Measurements from ENCODE around the gene PSMD2. TPM values are rescaled to one million over a fixed set of nuclear protein-coding genes. Genes with fewer than 3 reads are reported as not detected.

Gene PSMD2
- total RNA-seq, 1 experiment from 2014 or later = 285 TPM

DNA sequence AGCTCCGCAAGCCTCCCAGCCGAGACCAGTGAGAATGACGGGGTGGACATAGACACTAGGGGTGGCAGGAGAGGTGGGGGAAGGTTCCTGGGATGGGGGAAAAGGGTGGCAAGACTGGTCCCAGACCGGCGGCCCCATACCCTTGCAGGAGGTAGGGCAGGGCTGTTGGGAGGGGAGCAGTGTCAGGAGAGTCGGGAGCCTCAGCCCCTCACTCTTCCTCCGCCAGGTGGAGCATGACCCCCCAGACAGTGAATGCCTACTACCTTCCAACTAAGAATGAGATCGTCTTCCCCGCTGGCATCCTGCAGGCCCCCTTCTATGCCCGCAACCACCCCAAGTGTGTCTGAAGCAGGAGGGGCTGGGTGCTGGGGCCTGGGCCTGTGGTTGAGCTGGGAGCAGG is 8.7 kb upstream of the PSMD2 start:
- Histone ChIP-seq H3K9me3 (no peaks in the 10 kb centered on the region), H3K36me3 (ENCODE audit: control insufficient read depth, insufficient read depth, low read length) (no peaks in the 10 kb centered on the region), H3K4me1 (no peaks in the 10 kb centered on the region), H3K27me3 (replicated peaks; ENCODE audit: control insufficient read depth, insufficient read depth, low read length) (no peaks in the 10 kb centered on the region), H3K4me3 (ENCODE audit: low read depth, low read length) (no peak overlapping the region)
- ChIA-PET CTCF (no interaction called here), POLR2A (no interaction called here)
- Mint-ChIP-seq H3K27me3 (ENCODE audit: insufficient read depth, unreplicated experiment) (peaks cover 4% of the 10 kb centered on the region), H3K4me3 (ENCODE audit: unreplicated experiment) (no peak overlapping the region), H3K36me3 (ENCODE audit: insufficient read depth, unreplicated experiment) (no peaks in the 10 kb centered on the region), H3K4me1 (ENCODE audit: low read depth, unreplicated experiment) (no peaks in the 10 kb centered on the region), H3K27ac (ENCODE audit: unreplicated experiment) (no peak overlapping the region), H3K9me3 (ENCODE audit: unreplicated experiment) (no peaks in the 10 kb centered on the region)
- BruUV-seq (replicated peaks) = no TSS peak
- TF ChIP-seq, protein P1, sequence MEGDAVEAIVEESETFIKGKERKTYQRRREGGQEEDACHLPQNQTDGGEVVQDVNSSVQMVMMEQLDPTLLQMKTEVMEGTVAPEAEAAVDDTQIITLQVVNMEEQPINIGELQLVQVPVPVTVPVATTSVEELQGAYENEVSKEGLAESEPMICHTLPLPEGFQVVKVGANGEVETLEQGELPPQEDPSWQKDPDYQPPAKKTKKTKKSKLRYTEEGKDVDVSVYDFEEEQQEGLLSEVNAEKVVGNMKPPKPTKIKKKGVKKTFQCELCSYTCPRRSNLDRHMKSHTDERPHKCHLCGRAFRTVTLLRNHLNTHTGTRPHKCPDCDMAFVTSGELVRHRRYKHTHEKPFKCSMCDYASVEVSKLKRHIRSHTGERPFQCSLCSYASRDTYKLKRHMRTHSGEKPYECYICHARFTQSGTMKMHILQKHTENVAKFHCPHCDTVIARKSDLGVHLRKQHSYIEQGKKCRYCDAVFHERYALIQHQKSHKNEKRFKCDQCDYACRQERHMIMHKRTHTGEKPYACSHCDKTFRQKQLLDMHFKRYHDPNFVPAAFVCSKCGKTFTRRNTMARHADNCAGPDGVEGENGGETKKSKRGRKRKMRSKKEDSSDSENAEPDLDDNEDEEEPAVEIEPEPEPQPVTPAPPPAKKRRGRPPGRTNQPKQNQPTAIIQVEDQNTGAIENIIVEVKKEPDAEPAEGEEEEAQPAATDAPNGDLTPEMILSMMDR (IDR thresholded peaks at IDR 0.05; ENCODE audit: insufficient read depth in 1 of 2, low read depth in 1 of 2, low read length in 1 of 2, severe bottlenecking in 1 of 2, unreplicated experiment in 1 of 2) = no peak
- intact Hi-C loops (cut with micrococcal nuclease; ENCODE audit: unreplicated experiment) = no loop called here
- no peak for DNase-seq

DNA sequence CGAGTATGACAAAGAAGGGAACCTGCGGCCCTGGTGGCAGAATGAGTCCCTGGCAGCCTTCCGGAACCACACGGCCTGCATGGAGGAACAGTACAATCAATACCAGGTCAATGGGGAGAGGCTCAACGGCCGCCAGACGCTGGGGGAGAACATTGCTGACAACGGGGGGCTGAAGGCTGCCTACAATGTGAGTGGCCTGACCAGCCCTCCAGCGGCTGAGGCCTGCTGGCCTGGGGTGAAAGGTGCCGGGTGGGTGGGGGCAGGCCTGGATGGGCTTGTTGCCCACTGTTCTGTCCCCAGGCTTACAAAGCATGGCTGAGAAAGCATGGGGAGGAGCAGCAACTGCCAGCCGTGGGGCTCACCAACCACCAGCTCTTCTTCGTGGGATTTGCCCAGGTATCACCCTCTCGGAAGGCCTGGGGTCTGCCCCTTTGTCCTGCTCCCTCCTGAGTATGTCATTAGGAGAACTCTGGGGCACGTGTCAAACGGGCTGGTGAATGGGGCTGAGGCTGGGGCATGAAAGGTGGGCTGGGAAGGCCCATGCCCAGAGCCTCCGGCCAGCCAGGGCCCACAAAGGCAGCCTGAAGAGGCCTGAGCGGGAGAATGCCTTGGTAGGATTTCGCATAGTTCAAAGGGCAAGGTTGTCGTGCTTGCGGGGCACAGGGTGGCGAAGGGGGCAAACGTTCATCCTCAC is 7.8 kb upstream of the PSMD2 start:
- intact Hi-C loops (cut with micrococcal nuclease; ENCODE audit: unreplicated experiment) = no loop called here
- no peak overlapping the region for H3K27ac Mint-ChIP-seq (ENCODE audit: unreplicated experiment)

DNA sequence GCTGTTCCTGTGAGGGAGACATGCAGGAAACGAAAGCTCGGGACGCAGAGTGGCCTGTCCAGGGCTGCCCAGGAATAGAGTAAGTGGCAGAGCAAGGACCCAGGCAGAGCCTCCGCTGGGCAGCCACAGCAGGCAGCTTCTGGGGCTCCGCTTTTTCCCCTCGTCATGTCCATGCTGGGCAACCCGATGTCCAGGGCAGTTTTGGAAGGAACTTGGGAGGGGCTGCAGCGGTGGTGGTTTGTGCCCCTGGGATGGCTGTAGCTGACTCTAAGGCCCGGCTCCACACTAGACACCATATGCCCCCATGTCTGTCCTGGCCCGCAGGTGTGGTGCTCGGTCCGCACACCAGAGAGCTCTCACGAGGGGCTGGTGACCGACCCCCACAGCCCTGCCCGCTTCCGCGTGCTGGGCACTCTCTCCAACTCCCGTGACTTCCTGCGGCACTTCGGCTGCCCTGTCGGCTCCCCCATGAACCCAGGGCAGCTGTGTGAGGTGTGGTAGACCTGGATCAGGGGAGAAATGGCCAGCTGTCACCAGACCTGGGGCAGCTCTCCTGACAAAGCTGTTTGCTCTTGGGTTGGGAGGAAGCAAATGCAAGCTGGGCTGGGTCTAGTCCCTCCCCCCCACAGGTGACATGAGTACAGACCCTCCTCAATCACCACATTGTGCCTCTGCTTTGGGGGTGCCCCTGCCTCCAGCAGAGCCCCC is 7.1 kb upstream of the PSMD2 start:
- no peaks in the 10 kb centered on the region for H3K36me3 ChIP-seq (ENCODE audit: control insufficient read depth, insufficient read depth, low read length)
- Mint-ChIP-seq H3K36me3 (ENCODE audit: insufficient read depth, unreplicated experiment) (no peaks in the 10 kb centered on the region), H3K9me3 (ENCODE audit: unreplicated experiment) (no peaks in the 10 kb centered on the region), H3K27me3 (ENCODE audit: insufficient read depth, unreplicated experiment) (no peaks in the 10 kb centered on the region), H3K27ac (ENCODE audit: unreplicated experiment) (no peak overlapping the region), H3K4me3 (ENCODE audit: unreplicated experiment) (no peak overlapping the region), H3K4me1 (ENCODE audit: low read depth, unreplicated experiment) (no peaks in the 10 kb centered on the region)
- TF ChIP-seq, protein P1 (IDR thresholded peaks at IDR 0.05; ENCODE audit: insufficient read depth in 1 of 2, low read depth in 1 of 2, low read length in 1 of 2, severe bottlenecking in 1 of 2, unreplicated experiment in 1 of 2) = no peak
- ChIA-PET CTCF (no interaction called here), POLR2A (no interaction called here)
- no peaks in the 10 kb centered on the region for H3K9me3 ChIP-seq
- BruUV-seq (replicated peaks) = no TSS peak
- H3K4me3 ChIP-seq (ENCODE audit: low read depth, low read length) = no peak overlapping the region
- H3K4me1 ChIP-seq = no peaks in the 10 kb centered on the region
- DNase-seq = no peak
- intact Hi-C loops (cut with micrococcal nuclease; ENCODE audit: unreplicated experiment) = no loop called here
- no peaks in the 10 kb centered on the region for H3K27me3 ChIP-seq (replicated peaks; ENCODE audit: control insufficient read depth, insufficient read depth, low read length)

More for the DNA sequence above, 7.8 kb upstream of the PSMD2 start:
- CTCF ChIA-PET = no interaction called here
- no peaks in the 10 kb centered on the region for H3K4me1 Mint-ChIP-seq (ENCODE audit: low read depth, unreplicated experiment)
- POLR2A ChIA-PET = no interaction called here
- DNase-seq = no peak
- H3K4me3 ChIP-seq (ENCODE audit: low read depth, low read length) = no peak overlapping the region
- H3K36me3 Mint-ChIP-seq (ENCODE audit: insufficient read depth, unreplicated experiment) = no peaks in the 10 kb centered on the region
- H3K27me3 ChIP-seq (replicated peaks; ENCODE audit: control insufficient read depth, insufficient read depth, low read length) = no peaks in the 10 kb centered on the region
- no peaks in the 10 kb centered on the region for H3K4me1 ChIP-seq
- H3K9me3 ChIP-seq = no peaks in the 10 kb centered on the region
- H3K9me3 Mint-ChIP-seq (ENCODE audit: unreplicated experiment) = no peaks in the 10 kb centered on the region
- H3K4me3 Mint-ChIP-seq (ENCODE audit: unreplicated experiment) = no peak overlapping the region
- TF ChIP-seq, protein P1 (IDR thresholded peaks at IDR 0.05; ENCODE audit: insufficient read depth in 1 of 2, low read depth in 1 of 2, low read length in 1 of 2, severe bottlenecking in 1 of 2, unreplicated experiment in 1 of 2) = no peak
- BruUV-seq (replicated peaks) = no TSS peak
- peaks cover 1% of the 10 kb centered on the region for H3K27me3 Mint-ChIP-seq (ENCODE audit: insufficient read depth, unreplicated experiment)
- H3K36me3 ChIP-seq (ENCODE audit: control insufficient read depth, insufficient read depth, low read length) = no peaks in the 10 kb centered on the region
